Measurements from ENCODE around the gene VMP1. TPM values are rescaled to one million over a fixed set of nuclear protein-coding genes. Genes with fewer than 3 reads are reported as not detected.
A peak's percentile ranks its signal among the peaks of the same experiment; 100 is the strongest.

VMP1 gene
- total and polyA plus RNA-seq, 2 of the 13 experiments (the other 11 are each of a cell fraction or from before 2014, with no cell fraction given) = 186 to 271 TPM

DNA sequence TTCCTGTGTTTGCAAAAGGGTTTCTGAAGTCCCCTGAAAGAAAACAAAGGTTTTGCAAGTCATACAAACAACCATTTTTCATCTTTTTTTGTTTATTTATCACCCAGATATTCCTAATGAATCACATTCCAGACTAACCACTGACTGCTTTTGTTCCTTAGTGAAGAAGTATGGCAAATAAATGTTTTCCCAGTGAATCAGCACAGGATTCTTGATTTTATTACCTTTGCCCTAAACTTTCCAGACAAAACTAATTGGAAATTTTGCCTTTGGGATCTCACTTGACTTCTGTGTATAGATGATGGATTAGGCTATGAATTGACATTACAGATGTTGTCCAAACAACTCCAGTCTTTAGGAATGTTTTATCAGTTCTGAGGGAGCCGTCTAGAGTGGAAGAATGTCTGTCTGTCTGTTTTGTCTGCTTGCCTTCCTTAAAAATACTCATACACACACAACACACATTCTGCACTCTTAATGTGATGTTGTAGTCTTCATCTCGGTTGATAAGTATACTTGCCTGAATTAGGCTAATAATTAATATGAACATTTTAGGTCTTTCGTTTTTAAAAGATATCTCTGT, 48.9 kb downstream of the VMP1 start (continued):
- TF ChIP-seq, protein P1, sequence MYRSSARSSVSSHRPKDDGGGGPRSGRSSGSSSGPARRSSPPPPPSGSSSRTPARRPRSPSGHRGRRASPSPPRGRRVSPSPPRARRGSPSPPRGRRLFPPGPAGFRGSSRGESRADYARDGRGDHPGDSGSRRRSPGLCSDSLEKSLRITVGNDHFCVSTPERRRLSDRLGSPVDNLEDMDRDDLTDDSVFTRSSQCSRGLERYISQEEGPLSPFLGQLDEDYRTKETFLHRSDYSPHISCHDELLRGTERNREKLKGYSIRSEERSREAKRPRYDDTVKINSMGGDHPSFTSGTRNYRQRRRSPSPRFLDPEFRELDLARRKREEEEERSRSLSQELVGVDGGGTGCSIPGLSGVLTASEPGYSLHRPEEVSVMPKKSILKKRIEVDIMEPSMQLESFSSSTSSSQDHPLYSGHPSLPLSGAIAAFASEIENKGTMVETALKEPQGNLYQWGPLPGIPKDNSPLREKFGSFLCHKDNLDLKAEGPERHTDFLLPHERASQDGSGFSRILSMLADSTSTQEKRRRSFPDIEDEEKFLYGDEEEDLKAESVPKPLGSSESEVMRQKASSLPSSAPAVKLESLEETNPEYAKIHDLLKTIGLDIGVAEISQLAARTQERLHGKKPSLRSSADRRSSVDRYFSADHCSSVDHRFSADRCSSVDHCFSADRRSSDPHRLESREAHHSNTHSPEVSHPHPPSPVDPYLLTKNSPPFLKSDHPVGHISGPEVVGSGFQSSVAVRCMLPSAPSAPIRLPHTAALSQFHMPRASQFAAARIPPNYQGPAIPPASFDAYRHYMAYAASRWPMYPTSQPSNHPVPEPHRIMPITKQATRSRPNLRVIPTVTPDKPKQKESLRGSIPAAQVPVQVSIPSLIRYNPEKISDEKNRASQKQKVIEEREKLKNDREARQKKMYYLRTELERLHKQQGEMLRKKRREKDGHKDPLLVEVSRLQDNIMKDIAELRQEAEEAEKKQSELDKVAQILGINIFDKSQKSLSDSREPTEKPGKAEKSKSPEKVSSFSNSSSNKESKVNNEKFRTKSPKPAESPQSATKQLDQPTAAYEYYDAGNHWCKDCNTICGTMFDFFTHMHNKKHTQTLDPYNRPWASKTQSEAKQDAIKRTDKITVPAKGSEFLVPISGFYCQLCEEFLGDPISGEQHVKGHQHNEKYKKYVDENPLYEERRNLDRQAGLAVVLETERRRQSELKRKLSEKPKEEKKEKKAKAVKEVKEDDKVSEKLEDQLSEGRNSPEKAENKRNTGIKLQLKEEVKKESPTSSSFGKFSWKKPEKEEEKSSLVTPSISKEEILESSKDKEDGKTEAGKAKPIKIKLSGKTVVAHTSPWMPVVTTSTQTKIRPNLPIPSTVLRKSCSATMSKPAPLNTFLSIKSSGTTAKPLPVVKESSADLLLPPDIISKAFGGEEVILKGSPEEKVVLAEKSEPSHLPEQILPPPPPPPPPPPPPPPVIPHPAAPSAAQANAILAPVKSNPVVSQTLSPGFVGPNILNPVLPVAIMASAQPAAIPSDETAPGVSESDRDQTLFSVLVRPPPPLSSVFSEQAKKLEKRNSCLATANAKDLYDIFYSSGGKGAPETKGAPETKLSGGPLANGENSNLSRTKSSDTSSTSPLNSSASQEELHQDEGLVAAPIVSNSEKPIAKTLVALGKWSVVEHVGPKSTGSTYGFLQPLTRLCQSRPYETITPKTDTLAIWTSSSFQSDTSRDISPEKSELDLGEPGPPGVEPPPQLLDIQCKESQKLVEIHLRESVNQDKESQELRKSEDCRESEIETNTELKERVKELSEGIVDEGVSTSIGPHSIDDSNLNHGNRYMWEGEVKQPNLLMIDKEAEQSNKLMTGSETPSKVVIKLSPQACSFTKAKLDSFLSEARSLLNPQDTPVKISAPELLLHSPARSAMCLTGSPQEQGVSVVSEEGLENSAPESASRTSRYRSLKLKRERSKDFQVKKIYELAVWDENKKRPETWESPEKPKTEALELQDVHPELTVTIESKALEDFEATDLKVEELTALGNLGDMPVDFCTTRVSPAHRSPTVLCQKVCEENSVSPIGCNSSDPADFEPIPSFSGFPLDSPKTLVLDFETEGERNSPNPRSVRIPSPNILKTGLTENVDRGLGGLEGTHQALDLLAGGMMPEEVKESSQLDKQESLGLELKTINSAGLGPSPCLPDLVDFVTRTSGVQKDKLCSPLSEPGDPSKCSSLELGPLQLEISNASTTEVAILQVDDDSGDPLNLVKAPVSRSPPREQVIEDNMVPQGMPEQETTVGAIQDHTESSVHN (CRISPR knock-in tag; IDR thresholded peaks at IDR 0.05) = no peak
- TF ChIP-seq, protein P2, sequence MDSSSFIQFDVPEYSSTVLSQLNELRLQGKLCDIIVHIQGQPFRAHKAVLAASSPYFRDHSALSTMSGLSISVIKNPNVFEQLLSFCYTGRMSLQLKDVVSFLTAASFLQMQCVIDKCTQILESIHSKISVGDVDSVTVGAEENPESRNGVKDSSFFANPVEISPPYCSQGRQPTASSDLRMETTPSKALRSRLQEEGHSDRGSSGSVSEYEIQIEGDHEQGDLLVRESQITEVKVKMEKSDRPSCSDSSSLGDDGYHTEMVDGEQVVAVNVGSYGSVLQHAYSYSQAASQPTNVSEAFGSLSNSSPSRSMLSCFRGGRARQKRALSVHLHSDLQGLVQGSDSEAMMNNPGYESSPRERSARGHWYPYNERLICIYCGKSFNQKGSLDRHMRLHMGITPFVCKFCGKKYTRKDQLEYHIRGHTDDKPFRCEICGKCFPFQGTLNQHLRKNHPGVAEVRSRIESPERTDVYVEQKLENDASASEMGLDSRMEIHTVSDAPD (CRISPR knock-in tag; IDR thresholded peaks at IDR 0.05) = no peak
- no peak for TF ChIP-seq ZFP1 (CRISPR knock-in tag; IDR thresholded peaks at IDR 0.05)
- no peak for TF ChIP-seq SRF (IDR thresholded peaks at IDR 0.05; ENCODE audit: low read depth, low read length)
- TF ChIP-seq ZNF747 (CRISPR knock-in tag; IDR thresholded peaks at IDR 0.05; ENCODE audit: borderline replicate concordance) = no peak
- TF ChIP-seq SAP130 (CRISPR knock-in tag; IDR thresholded peaks at IDR 0.05; ENCODE audit: low read depth) = peak; percentile 33; the same call in 1 of the 2 replicates
- no peak for TF ChIP-seq PITX1 (CRISPR knock-in tag; IDR thresholded peaks at IDR 0.05)
- TF ChIP-seq, protein P3, sequence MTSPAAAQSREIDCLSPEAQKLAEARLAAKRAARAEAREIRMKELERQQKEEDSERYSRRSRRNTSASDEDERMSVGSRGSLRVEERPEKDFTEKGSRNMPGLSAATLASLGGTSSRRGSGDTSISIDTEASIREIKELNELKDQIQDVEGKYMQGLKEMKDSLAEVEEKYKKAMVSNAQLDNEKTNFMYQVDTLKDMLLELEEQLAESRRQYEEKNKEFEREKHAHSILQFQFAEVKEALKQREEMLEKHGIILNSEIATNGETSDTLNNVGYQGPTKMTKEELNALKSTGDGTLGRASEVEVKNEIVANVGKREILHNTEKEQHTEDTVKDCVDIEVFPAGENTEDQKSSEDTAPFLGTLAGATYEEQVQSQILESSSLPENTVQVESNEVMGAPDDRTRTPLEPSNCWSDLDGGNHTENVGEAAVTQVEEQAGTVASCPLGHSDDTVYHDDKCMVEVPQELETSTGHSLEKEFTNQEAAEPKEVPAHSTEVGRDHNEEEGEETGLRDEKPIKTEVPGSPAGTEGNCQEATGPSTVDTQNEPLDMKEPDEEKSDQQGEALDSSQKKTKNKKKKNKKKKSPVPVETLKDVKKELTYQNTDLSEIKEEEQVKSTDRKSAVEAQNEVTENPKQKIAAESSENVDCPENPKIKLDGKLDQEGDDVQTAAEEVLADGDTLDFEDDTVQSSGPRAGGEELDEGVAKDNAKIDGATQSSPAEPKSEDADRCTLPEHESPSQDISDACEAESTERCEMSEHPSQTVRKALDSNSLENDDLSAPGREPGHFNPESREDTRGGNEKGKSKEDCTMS (CRISPR knock-in tag; conservative IDR thresholded peaks at IDR 0.05) = no peak
- peak; percentile 76 for TF ChIP-seq MED1 (CRISPR knock-in tag; IDR thresholded peaks at IDR 0.05)
- no peak for TF ChIP-seq ZNF124 (CRISPR knock-in tag; IDR thresholded peaks at IDR 0.05)
- no peak for TF ChIP-seq PRPF4 (IDR thresholded peaks at IDR 0.05; ENCODE audit: low read depth, low read length, poor library complexity, severe bottlenecking)
- no peak for TF ChIP-seq HOXA3 (CRISPR knock-in tag; IDR thresholded peaks at IDR 0.05)
- no peak for TF ChIP-seq FOXO1 (CRISPR knock-in tag; IDR thresholded peaks at IDR 0.05)
- TF ChIP-seq SRSF4 (IDR thresholded peaks at IDR 0.05; ENCODE audit: low read depth, low read length, poor library complexity, severe bottlenecking) = no peak
- TF ChIP-seq CEBPG (CRISPR knock-in tag; IDR thresholded peaks at IDR 0.05) = 0 out of 2 replicates have a peak, but pooled peaks have one; percentile 2
- TF ChIP-seq RBM39 (IDR thresholded peaks at IDR 0.05; ENCODE audit: low read depth, low read length, poor library complexity, severe bottlenecking) = no peak
